Fibroblast of skin of left biceps (primary cell): ENCODE measurements around the gene VAPB.
"Not testable (repeated sequence)": the region's sequence is repeated elsewhere in the genome, so short reads cannot be mapped to it uniquely, and the experiment has no call there.

ENCODE experiments used
- DNase-seq, 2 experiments: peaks; one replicate each; pipeline ENCODE4 v3.0.0-alpha.2; 2013; ENCODE audit warnings: low read depth in 2 of 2

Gene VAPB

DNA sequence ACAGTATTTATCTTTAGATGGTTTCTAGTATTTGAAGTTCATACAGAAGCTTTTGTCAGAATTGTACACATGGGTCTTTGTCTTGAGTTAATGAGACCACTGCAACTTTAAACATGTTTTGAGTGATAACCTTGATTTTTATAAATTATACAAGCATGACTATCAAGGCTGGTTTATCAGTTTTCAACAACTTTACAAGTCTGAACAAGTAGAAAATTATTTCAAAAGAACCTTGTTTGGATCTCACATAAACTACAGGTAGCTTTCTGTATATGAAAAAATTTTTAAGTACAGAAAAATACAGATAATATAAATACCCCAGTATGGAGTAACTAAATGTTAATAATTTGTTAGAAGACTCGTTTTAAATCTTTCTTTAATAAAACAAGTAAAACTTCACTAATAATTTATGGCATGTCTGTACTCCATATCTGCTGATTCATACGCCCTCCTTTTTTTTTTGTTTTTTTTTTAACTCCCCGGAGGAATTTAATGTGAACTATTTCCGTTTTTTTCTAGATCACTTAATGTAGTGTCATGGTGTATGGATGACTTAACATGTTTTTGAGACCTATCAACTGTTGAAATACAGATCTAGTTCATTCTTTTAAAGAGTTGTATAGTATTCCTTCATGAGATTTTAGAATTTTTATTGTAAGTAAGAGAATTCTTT, 18.3 kb downstream of the VAPB start:
- no peak for DNase-seq

- DNase-seq = no peak
Observed at GRCh38 chr20:58407966-58408557, 19.0 kb downstream of the VAPB start.

GRCh38 chr20:58408603-58409246, 19.7 kb downstream of the VAPB start:
- no peak for DNase-seq

- not testable (repeated sequence) for DNase-seq
Observed at GRCh38 chr20:58414216-58414615, 25.2 kb downstream of the VAPB start.

GRCh38 chr20:58414786-58415185, 25.8 kb downstream of the VAPB start:
- not testable (repeated sequence) for DNase-seq

- DNase-seq = no peak
Observed at GRCh38 chr20:58416057-58416456, 27.0 kb downstream of the VAPB start.

- DNase-seq = no peak
Observed at GRCh38 chr20:58416835-58417234, 27.8 kb downstream of the VAPB start.

DNA sequence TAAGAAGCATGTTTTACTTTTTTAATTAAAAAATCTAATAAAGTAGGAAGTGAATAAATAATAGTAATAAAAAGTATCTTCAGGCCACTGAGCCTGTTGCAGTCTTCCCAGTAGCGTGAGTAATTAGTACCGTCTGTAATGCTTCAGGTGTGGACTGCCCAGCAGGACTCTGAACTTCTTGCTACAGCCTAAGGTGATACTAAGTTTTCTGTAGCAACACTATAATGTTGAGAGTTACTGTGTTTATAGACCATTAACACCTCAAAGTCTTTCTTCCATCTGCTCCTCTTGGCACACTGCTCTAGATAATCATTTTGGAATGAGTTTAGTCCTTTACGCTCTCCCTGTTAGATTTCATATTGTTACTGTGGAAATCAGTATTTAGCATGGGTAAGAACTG, 28.4 kb downstream of the VAPB start:
- DNase-seq = no peak

DNA sequence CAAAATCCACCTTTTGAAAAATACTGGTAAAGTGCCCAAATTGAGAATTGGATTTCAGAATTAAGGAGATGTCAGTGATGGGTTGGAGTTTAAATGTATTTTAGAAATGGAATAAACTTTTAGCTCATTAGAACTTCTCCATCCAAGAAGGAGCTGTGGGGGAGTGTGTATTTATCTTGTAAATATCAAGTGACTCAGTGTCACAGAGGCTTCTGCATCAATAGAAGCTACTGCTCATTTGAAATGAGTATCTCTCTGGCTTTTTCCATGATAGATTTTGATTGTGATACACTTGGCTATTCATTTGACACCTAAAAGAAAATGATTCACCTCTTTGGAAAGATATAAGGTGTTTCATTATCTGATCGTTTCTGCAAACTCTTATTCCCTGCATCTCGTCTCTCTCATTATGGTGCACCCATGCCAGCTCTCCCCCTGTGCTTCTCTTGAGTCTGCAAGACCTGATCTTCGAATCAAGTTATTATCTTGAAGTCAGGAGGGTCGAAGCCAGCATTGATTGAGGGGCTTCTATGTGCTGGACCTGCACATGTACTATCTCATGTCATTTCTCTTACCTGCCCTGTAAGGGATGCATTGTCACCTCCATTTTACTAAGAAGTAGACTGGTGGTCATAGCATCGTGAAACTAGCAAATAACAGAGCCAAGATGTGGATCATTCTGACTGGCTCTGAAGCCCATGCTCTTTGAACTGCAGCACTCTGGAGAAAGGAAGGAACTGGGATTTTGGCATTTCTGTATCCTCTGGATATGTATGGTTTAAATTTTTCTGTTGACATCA, 30.1 kb downstream of the VAPB start:
- DNase-seq = no peak

DNA sequence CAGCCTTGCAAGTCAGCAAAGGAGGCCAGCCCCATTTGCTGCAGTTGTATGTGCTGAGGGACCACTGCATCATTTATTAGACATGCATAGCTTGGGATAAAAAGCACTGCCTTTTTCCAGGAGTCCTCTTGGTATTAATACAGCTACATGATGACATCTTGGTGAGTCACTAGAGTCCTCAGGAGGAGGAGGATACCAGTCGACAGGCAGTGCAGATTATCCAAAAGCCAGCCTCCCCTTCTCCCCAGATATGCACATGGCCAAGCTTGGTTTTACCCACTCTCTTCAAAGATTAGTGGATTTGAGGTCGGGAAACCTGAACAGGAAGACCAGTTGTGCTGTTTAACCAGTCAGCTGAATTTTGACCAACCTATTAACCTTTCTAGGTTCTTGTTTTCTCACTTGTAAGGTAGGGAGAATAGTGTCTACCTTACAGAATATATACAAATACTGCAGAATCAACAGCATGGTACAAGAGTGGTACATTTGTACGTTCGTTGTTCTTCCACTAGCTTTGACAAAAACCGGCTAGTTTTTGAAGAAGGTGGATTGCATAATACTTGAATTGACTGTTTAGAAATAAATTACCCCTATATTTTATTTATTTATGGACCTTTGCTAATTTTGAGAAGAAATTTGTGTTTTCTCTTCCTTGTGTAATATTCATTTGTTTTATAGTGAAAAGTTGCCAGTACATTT, 31.9 kb downstream of the VAPB start:
- DNase-seq = peak; percentile 15 to 22

DNA sequence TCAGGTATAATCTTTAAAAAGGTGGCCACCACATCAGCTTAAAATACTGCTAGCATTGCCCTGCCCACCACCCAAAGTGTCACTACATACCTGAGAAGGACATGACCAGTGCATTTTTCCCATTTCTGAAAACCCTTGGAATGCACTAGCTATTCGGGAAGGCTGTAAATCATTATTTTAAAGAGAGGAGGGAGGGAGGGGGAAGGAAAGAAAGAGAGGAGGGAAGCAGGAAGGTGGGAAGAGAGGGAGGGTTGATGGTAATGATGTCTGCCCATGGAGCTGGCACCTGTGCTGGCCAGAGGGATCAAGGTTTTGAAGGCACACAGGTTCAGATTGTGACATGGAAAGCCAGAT, 32.4 kb downstream of the VAPB start:
- DNase-seq = no peak

DNA sequence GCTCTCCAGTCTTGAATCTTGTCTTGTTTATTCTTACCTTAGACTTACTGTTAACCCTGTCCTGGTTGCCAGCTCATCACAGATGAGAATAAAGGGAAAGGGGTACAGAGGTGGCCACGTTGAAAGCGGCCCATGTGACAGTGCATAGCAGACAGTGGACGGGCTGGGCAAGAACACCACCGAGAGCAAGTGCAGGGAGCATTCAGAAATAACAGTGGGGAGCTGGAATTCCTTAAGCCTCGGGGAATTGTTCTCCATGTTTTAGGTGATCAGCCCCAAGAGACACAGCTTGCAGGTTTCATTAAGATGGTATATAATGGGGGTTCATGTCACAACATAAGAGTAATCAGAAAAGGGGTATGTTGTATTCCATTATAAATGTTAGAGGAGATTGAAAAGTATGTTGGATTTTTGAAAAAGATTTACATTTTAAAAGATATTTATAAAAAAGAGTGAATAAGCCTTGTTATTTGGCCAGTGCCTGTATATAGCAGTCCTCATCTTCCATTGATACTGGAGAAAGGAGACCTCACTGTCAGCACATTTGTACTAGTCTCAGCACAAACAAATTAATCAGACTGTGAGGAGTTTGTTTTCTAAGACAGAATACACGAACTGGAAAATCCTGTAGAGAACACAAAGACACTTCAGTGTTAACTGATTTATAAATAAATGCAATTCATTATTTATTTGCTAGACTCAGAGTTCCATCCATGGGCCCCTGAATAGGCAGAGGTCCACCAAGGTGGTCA, 35.4 kb downstream of the VAPB start:
- no peak for DNase-seq

DNA sequence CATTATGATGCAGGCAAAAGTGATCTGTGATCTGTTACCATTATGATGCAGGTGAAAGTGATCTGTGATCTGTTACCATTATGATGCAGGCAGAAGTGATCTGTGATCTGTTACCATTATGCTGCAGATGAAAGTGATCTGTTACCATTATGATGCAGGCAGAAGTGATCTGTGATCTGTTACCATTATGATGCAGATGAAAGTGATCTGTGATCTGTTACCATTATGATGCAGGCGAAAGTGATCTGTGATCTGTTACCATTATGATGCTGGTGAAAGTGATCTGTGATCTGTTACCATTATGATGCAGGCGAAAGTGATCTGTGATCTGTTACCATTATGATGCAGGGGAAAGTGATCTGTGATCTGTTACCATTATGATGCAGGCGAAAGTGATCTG, 38.5 kb downstream of the VAPB start:
- DNase-seq = not testable (repeated sequence)

DNA sequence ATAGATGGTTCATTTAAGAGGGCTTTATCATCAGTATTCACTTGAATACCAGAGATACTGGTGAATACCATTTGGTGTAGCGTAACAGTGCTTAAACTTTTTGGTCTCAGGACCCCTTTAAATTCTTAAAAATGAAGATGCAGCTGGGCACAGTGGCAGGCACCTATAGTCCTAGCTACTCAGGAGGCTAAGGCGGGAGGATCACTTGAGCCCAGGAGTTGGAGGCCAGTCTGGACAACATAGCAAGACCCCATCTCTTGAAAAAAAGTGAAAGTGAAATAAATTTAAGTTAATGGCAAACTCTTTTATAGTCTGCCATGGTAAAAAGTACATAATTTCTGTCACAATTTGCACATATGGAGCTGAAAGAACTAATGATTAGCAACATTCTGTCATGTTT, 39.3 kb downstream of the VAPB start:
- DNase-seq = no peak

- DNase-seq = no peak
Observed at GRCh38 chr20:58429303-58429702, 40.3 kb downstream of the VAPB start.

DNA sequence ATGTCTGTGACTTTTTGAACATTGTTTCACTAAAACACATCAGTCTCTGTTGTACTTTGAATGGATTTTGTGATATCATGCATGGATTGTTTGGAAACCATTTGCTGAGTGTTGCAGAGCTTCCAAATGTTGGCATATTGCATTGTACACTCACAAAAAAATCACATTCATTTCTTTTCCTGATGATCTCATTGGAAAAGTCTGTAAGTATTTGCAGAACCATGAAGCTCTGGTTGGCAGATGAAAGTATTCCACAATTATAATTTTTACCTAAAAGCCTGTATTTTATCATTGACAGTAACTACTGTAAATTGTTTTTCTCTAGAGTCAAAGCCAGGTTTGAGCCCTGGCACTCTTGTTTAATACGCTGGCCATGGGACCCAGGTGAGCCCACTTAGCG, 42.1 kb downstream of the VAPB start:
- peak in 1 of 2 experiments; percentile 6 for DNase-seq

DNA sequence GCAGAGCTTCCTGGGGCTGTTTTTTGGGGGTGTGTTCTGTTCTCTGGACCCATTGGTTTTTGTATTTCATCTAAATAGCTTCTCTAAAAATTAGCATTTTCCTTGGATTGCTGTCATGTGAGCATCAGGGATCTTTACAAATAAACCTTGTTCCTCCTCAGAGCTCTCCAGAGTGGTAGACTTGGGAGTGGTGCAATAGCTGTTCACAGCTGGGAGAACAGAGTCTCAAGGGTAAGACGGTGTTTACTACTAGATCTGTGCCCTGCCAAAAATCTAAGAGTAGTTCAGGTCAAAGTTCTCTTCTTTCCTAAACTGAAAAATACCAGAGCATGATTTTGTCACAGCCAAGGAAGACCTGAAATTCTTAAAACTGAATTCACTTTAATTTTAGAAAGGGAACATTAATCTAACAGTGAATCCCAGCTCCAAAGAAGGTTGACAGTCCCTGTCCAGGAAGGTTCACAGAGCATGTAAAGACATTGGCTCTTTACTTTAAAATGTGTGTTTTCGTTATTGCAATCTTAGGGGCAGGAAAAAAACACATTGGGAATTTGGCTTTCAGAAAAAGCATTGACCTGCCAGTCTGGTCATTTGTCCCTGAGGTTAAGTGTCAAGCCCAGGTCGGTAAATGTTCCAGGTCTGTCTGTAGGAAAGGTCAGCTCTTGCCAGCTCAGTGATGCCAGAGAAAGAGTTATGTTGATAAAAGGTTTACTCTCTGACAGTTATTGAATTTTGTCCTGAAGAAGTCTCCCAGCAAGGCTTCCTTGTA, 43.3 kb downstream of the VAPB start:
- DNase-seq = no peak

GRCh38 chr20:58433029-58433647, 44.1 kb downstream of the VAPB start:
- DNase-seq = no peak

- peak; percentile 14 to 30 for DNase-seq
Observed at GRCh38 chr20:58433759-58434158, 44.7 kb downstream of the VAPB start.

GRCh38 chr20:58434326-58434725, 45.3 kb downstream of the VAPB start:
- DNase-seq = no peak
